ENCODE results near the gene INPP5F.

DNA sequence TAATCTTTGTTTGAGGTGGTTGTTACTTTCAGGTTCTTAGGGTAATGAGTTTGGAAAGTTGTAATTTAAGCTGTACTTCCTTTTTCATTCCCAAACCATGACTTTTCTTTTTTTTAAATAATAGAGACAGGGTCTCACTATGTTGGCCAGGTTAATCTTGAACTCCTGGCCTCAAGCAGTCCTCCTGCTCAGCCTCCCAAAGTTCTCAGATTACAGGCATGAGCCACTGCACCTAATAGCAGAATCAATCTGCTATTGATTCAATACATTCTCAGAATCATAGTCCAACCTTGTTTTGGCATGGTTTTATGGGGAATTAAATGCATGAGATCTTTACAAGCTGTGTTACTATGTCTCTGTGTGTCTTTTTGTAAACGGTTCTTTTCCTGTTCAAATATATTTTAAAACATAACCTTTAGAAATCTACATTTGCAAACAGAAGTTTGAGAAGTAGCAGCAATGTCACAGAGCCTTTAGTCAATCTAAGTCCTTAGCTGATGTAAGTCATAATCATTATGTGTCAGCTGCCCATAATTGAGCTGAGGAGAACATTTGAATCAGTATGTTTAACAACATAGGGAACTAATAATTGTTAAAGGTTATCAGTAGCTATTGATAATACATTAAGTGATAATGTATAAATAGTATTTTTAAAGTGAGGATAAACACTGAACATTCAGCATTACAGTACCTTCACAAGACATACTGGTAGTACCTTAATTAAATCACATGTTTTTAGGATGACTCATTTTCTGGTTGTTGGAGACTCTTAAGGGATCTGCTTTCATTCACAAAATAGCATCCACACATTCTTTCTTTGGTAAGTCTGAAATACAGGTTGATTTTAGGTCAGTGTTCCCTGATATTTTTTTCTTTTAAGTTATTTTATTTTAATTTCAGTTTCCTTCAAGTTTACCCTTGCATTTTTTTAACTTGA, 8.8 kb downstream of the INPP5F start:
- TF ChIP-seq, protein P1, sequence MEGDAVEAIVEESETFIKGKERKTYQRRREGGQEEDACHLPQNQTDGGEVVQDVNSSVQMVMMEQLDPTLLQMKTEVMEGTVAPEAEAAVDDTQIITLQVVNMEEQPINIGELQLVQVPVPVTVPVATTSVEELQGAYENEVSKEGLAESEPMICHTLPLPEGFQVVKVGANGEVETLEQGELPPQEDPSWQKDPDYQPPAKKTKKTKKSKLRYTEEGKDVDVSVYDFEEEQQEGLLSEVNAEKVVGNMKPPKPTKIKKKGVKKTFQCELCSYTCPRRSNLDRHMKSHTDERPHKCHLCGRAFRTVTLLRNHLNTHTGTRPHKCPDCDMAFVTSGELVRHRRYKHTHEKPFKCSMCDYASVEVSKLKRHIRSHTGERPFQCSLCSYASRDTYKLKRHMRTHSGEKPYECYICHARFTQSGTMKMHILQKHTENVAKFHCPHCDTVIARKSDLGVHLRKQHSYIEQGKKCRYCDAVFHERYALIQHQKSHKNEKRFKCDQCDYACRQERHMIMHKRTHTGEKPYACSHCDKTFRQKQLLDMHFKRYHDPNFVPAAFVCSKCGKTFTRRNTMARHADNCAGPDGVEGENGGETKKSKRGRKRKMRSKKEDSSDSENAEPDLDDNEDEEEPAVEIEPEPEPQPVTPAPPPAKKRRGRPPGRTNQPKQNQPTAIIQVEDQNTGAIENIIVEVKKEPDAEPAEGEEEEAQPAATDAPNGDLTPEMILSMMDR (IDR thresholded peaks at IDR 0.05) = no peak
- TF ChIP-seq POLR2A (IDR thresholded peaks at IDR 0.05) = no peak
